T47D (cell line): Measurements from ENCODE around the gene SLCO3A1.

Experiments
- DNase-seq, 2 experiments: peaks; one replicate each; pipeline versions ENCODE4 v3.0.0 to v3.0.0-alpha.2; 2011 to 2012; ENCODE audit warnings: low read depth in 1 of 2, low spot score in 1 of 2
- JUND ChIP-seq: IDR thresholded peaks from 2 replicates; pipeline ENCODE4 v1.6.1; 2012; ENCODE audit warnings: low read depth
- in situ Hi-C: cut with HindIII; loops from 2 replicates; pipeline ENCODE4 v1.10.0; 2016; ENCODE audit warnings: low sequenced_read_pairs, low pct_unique_long_range_greater_than_20kb

The SLCO3A1 gene

DNA sequence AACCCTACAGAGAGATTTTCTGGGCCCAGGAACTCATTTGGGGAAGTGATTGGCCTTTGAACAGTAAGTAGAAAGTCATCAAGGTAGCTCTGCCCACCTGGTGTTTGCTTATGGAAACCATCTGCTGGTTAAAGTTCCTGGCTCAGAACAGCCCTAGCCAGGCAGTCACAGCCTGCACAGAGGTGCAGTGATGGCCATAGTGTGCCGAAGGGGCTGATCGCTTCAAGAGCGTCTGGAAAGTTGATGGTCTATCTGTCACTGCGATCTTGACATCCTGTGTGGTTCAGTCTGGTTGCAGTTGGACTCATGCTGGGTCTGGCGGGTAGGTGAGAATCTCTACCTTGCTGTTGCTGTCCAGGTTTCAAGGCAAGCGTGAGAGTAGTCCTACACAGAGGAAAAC lies 151.6 kb downstream of the SLCO3A1 start:
- DNase-seq = no peak
- no peak for TF ChIP-seq JUND
- in situ Hi-C loops = no loop called here

DNA sequence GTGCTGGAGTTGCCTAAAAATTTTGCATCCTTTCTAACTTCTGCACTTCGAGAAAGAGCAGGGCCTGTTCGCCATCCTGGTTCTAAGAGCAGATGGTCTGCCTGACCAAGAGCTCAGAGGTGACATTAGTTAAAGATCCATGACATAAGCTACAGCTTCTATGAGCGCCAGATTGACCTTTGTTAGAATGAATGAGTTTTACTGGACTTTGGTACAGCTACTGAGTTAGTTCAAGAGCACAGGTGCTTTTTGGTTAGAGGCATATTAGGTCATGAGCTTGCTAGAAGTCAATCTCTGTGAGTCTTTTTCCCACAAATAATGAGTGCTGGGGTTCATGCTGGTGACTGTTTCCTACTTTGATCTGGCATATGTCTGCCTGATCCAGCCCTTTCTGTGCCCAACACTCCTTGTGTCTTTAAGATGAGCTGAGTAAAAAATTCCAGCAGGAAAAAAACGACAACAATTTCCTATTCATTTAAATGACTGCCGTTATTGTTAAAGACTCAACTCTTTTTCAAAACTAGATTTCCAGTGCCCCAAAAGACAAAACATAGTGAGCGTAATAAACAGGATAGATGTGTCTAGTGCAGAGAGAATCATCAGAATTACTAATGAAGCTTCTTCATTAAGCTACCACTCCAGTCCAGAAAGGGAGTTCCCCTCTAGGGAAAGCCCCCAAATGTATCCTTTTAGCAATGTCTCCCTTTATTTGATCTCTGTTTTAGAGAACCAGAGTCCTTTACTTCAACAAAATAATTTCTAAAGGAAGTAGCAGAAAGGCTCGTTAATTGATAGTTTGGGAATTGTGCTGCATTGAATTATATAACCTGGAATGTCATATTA lies 152.9 kb downstream of the SLCO3A1 start:
- no peak for DNase-seq
- in situ Hi-C loops = no loop called here
- no peak for TF ChIP-seq JUND

DNA sequence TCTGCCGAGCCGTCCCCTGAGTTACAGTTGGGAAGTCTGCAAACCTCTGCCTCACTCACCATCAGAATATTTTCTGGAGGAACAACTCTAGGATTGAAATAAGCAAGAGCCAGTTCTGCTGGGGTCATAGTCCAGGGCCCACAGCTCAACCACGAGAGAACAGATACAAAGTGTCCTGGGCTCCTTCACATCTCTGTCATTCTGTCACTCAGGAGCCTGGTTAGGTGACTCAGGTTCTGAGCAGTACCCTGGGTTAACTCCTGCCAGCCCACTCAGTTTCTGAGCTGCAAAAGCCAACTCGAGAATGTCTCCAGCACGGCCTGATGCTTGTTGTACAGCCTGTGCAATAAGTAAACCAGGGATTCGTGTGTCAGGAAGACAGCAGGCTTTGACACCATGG lies 155.7 kb downstream of the SLCO3A1 start:
- in situ Hi-C loops = no loop called here
- no peak for DNase-seq
- no peak for TF ChIP-seq JUND

DNA sequence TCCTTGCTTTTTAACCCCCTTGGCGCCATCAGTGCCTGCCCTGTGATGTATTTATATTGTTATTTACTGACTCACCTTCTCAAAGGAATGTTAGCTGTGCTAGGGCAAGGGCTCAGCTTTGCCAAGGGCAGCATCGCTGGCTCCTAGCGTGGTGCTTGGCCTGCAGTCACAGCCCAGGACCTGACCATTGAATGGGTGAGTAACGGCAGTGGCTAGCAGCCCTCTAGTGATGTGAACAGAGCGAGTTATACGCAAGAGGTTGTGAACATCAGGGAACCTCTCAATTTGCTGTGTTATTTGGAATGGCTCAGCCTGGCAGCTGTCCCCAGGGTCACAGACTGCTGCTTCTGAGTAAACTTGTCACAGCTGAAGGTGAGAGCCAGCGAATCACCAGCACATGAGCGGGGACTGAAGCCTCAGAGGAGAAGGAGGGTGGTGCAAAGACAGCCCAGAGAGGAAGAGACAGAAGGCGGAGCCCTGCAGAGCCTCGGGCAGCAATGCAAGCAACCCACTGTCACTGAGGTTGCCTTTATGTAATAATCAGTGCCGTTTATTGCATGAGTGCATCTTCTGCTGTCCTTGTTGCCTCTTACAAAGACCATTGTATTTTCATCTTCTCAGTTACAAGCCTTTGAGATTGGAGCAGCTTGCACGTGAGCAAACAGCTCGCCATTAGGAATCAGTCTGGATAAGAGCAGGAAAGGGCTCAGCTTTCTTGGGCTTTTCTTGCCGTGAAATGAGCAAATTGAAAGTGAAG lies 158.3 kb downstream of the SLCO3A1 start:
- in situ Hi-C loops = no loop called here
- TF ChIP-seq JUND = no peak
- no peak for DNase-seq

DNA sequence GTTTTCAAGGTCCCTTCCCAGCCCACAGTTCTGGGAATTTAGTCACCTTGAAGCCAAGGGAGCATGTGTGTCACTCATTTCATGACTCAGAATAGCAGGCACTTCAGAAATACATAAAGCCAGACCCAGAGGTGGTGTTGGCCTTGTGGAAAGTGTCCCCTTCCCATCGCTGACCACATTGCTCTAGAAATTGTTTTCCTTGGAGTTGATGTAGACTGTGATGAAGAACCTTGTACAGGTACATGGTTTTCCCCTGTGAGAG lies 158.8 kb downstream of the SLCO3A1 start:
- no peak for TF ChIP-seq JUND
- DNase-seq = no peak
- in situ Hi-C loops = no loop called here

DNA sequence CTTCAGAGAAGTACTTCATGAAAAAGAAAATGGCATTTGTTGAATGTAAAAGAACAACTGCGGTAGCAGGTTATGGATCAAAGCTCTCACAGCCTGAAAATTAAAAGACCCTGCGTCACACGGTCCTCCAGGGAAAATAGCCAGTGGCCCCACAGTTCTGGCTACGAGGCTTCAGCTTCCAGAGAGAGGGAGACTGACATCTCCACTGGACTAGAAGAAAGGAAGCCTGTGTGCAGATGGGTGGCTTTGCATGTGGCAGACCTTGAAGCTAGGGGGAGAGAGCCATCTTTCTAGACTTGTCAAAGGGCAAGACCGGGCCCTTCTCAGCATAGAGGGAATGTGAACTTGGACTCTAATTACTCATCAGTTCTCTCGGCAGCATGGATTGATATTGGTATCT lies 159.4 kb downstream of the SLCO3A1 start:
- no peak for DNase-seq
- no peak for TF ChIP-seq JUND
- in situ Hi-C loops = no loop called here

DNA sequence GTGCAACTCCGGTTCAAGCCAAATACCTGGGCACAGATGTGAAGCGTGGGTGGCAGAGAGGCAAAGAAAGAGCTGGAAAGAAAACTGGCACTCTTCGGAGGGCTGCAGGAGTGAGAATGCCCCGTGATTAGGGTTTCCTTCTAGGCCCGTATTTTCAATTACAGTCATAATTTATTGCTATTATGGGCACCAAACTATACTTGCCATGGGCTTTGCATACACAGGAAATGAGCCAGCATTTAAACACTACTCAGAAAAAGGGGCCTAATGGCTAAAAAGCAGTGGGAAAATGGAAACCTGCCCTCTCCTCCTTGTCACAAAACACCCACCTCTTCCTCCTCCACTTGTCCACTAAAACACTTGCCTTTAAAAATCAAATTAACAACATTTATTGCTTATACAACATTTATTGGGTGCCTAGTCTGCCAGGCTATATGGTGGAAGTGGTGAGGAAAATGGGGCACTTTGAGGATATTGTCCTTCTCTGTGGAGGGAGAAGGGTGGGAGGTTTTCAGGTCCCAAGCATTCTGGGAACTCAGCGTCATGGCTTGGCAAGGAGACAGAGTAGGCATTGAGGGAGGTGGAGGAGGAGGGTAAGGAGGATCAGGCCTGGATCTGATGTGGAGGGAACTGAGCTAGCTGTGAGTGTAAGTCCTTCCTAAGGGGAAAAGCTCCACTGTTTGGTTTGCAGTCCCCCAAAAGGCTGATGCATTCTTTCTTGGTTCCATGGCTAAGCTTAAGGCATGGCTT lies 160.9 kb downstream of the SLCO3A1 start:
- no peak for TF ChIP-seq JUND
- no peak for DNase-seq
- in situ Hi-C loops = no loop called here

DNA sequence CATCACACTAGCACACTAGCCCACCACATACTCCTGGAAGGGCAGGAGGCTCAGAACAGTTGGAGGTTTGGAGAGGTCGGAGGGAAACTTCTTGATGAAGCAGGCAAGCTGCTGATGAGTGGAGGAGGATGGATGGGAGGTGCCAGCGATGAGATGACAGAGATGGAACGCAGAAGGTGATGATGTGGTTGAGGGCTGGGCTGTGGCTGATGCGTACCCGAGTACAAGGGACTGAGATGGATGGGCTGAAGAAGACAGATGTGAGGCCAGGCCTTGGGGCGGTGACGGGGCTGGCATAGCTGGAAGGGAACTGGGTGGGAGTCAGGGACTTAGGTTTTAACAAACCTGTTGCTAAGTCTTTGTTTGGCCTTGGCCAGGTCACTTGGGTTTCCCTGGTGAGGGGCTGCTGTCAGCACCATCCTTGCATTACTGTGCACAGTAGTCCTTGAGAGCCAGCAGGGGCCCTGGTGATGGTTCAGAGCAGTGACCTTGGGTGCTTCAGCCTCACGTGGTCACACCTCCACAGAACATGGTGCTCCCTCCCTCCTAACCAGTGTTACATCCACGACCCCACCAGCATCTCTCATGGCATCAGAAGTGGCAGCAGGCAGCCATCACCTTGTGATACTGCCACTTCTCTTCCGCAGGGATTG lies 164.5 kb downstream of the SLCO3A1 start:
- DNase-seq = no peak
- in situ Hi-C loops = no loop called here
- no peak for TF ChIP-seq JUND

DNA sequence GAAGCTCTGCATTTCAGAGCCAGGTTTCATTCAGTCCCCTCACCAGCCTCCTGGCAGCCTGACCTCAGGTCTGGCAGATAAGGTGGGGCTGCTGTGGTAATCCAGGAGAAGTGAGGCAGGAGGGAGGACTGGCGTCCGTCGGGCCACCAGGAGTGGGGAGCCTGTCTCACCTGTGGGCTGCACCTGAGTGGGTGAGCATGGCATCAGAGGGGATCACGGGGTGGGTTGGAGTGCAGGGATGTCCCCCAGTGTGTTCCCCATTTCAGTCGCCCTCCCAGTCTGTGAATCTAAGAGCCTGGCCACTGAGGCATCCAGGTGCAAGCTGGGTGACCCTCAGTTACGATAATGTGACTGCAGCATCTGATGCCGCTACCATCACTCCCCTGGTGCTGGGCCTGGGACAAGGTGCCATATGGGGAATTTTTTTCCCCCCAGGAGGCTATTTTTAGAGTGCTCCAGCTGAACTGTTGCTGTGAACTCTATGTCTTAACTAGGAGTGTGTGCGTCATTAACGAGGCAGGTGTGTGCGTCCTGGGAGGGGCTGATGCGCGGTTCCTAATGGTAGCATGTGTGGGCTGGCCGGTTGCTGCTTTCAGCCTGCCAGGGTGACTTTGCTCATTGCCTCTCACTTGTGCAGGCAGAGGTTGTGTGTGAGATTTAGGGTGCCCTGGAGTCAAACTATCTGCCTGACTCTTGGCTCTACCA lies 165.2 kb downstream of the SLCO3A1 start:
- no peak for TF ChIP-seq JUND
- in situ Hi-C loops = no loop called here
- no peak for DNase-seq

DNA sequence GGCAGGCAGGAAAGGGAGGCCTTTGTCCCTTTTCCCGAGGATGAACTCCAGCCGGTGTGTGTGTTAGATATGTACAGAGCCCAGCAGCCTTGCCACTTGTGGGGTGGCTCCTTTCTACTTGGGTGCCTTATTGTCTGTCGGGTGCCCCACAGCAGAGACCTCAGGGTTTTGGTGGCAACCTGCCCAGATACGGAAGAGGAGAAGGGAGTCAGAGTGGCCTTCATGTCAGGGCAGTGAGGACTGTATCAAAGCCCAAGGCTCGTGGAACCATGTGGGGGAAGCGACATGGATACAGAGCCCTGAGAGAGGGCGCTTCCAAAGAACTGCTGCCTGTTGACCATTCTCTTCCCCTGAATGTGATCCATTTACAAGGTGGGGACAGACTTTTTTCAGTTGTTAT lies 166.2 kb downstream of the SLCO3A1 start:
- in situ Hi-C loops = no loop called here
- DNase-seq = no peak
- no peak for TF ChIP-seq JUND

DNA sequence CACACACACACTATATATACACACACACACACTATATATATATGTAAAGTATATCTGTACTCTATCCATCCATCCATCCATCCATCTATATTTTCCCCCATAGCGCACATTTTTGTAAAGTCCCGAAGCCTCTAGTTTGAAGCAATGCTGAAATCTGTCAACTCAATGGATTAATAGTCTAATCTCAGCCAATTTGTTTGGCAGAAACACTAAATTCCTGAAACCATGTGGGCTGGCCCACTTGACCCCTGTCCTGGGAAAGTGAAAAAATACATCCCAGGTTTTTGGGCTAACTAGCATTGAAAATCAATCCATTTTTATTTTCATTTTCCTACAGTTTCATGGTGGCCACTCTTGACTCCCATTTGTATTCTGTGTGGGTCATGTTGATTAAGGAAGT lies 166.7 kb downstream of the SLCO3A1 start:
- TF ChIP-seq JUND = no peak
- DNase-seq = no peak

DNA sequence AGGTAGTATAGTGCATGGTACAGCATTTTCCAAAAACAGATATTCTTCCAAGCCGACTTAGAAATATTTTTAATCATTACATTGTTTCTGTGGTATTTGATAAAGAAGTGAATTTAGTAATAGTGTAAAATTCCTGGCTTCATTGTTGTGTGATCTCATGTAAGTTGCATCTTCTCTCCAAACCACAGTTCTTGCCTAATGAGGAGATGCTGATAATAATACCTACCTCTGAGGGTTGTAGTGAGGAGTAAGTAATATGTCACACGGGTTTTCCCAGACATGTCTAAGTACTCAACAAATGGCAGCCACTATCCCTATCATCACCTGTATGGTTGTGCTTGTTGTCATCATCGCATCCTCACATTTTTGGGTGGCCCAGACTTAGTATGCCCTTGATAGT lies 167.3 kb downstream of the SLCO3A1 start:
- in situ Hi-C loops = no loop called here
- no peak for TF ChIP-seq JUND
- no peak for DNase-seq

More for the DNA sequence above, 166.7 kb downstream of the SLCO3A1 start:
- in situ Hi-C loops = no loop called here
